Purkinje cell (primary cell): ENCODE results near the gene ZYG11B. TPM values are rescaled to one million over a fixed set of nuclear protein-coding genes. Genes with fewer than 3 reads are reported as not detected.

Experiments used
- polyA plus RNA-seq: library from polyadenylated mRNA; unstranded; fragments of >200 nt; fragmentation: Nextera tagmentation; gene quantifications from 2 replicates; pipeline ENCODE4 v1.2.1, GENCODE V29; 2014

ZYG11B gene
- 18.8 and 28.2 TPM in 2 replicates for polyA plus RNA-seq

DNA sequence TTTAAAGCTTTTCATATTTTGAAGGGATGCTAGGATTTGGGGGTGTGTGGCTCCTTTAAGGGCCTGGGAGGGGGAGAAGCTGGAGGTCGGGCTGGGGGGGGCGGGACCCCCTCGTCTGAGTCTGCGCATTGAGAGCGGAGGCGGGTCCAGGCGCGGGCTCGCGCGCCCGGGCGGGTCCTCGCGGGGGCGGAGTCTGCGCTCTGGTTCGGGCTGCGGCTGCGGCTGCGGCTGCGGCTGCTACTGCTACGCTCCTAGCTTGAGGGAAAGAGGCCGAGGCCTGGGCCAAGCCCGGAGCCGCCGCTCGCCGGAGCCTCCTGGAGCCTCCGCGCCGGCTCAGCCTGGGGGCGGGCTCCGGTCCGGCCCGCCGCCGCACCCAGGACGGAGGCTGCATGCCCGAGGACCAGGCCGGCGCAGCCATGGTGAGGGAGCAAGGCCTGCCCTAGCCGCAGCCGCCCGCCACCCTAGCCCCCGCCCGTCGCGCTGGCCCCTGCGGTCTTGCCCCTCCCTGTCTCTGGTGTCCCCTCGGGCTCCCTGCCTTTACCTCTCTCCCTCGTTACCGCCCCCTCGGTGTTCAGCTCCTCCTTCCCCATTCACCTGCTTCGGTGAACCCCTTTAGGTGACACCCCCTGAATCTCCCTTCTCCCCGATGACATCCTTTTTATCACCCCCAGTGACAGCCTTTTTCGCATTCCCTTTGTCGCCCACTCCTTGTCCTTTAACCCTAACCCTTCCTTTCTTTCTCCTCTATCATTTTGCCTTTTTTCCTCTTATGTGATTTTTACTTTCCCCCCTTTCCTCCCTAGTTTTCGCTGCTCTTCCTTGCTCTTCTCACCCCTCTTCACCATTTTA, at the start of gene ZYG11B:
TSS of gene ZYG11B (plus strand) at position 189 of the 849 bp plus-strand sequence. CDS start at position 390, 201 bp downstream.

GRCh38 chr1:52697795-52698674, 28.2 kb upstream of the ZYG11B start, which contains the start of gene COA7:
COA7 (minus strand) TSS chr1:52698347; CDS start chr1:52698326, 21 bp downstream.

GRCh38 chr1:52842643-52843310, 116.5 kb downstream of the ZYG11B start, which contains the start of gene ZYG11A:
ZYG11A (plus strand) TSS chr1:52842760; CDS start chr1:52842884, 124 bp downstream.

Other genes starting within 250 kb of the ZYG11B start
- gene TUT4, start 173.4 kb upstream of the ZYG11B start, polyA plus RNA-seq, result 29.9 and 39.4 TPM in 2 replicates
- 4.5 and 4.6 TPM in 2 replicates for gene GPX7, start 124.1 kb upstream of the ZYG11B start, polyA plus RNA-seq
- gene SHISAL2A, start 93.3 kb upstream of the ZYG11B start, polyA plus RNA-seq, result 1.7 TPM in 1 of 2 replicates, not detected in the other
- gene COA7, start 28.1 kb upstream of the ZYG11B start, polyA plus RNA-seq, result 6.2 and 7.2 TPM in 2 replicates
- gene ZYG11A, start 116.3 kb downstream of the ZYG11B start, polyA plus RNA-seq, result not detected in 2 replicates
- 10.5 and 12.3 TPM in 2 replicates for gene ECHDC2, start 195.3 kb downstream of the ZYG11B start, polyA plus RNA-seq
- 188 and 216 TPM in 2 replicates for gene SCP2, start 200.8 kb downstream of the ZYG11B start, polyA plus RNA-seq